Gastrocnemius medialis (tissue), 4 donors: ENCODE data around the gene KCNJ10. TPM values are rescaled to one million over a fixed set of nuclear protein-coding genes. Genes with fewer than 3 reads are reported as not detected.

ENCODE experiments used
- ATAC-seq, 2 donors: fragments of 150-250 bp; one replicate each; pipeline ENCODE4 v1.9.1; 2016
- DNase-seq, 2 donors: peaks; one replicate each; pipeline ENCODE4 v3.0.0-alpha.2; 2019
- H3K27ac ChIP-seq, 4 donors: fragments of 200-600 bp; sonication (generic); 1 replicate in 1 of 4; 2 replicates in 3 of 4; pipeline ENCODE4 v1.5.1; 2016 to 2018; ENCODE audit warnings: mild to moderate bottlenecking in 2 of 4, moderate library complexity in 1 of 4
- H3K27me3 ChIP-seq, 3 donors: fragments of 200-600 bp; sonication (generic) in 2 of 3; 1 replicate in 1 of 3; 2 replicates in 2 of 3; pipeline versions ENCODE4 v1.5.1 to v1.6.0; 2016 to 2019; ENCODE audit warnings: mild to moderate bottlenecking in 1 of 3, moderate library complexity in 1 of 3
- H3K36me3 ChIP-seq, 2 donors: fragments of 200-600 bp; sonication (generic) in 1 of 2; one replicate each; pipeline ENCODE4 v1.5.1; 2017 to 2018
- H3K4me1 ChIP-seq, 2 donors: fragments of 200-600 bp; sonication (generic) in 1 of 2; one replicate each; pipeline ENCODE4 v1.5.1; 2016 to 2017; ENCODE audit warnings: mild to moderate bottlenecking in 2 of 2
- H3K4me3 ChIP-seq, 4 donors: fragments of 200-600 bp; sonication (generic) in 3 of 4; 1 replicate in 1 of 4; 2 replicates in 3 of 4; pipeline ENCODE4 v1.5.1; 2016 to 2019; ENCODE audit warnings: mild to moderate bottlenecking in 2 of 4
- H3K9me3 ChIP-seq, 3 donors: fragments of 200-600 bp; sonication (generic) in 2 of 3; 1 replicate in 1 of 3; 2 replicates in 2 of 3; pipeline ENCODE4 v1.5.1; 2016 to 2019
- CTCF ChIP-seq, 5 experiments: fragments of 450-650 bp in 3 of 5; fragments of 200-600 bp in 2 of 5; sonication (generic) in 2 of 5; IDR thresholded peaks in 4 of 5; conservative IDR thresholded peaks in 1 of 5; 1 replicate in 4 of 5; 2 replicates in 1 of 5; pipeline ENCODE4 v1.5.1; 2016 to 2019; ENCODE audit warnings: antibody characterized with exemption in 5 of 5, mild to moderate bottlenecking in 3 of 5, moderate library complexity in 3 of 5
- POLR2A ChIP-seq, 2 donors: fragments of 450-650 bp; IDR thresholded peaks; one replicate each; pipeline ENCODE4 v1.6.1; 2017; ENCODE audit warnings: antibody characterized with exemption in 2 of 2, mild to moderate bottlenecking in 2 of 2, moderate library complexity in 2 of 2
- in situ Hi-C, 4 donors: fragments of 200-750 bp; cut with MboI; loops; one replicate each; pipeline versions ENCODE4 v1.15.0 to v1.8.0; 2017; ENCODE audit warnings: low sequenced_read_pairs in 4 of 4
- intact Hi-C: fragments of 100-400 bp; cut with DNase I; formaldehyde crosslinking; loops from one replicate; pipeline ENCODE4 v1.15.1; 2023; ENCODE audit warnings: low total_unique reads
- total RNA-seq, 4 donors: library from RNA; depleted of rRNA; stranded (reverse); fragments of >200 nt; gene quantifications; one replicate each; pipeline versions ENCODE4 v1.1.0 to v1.2.3, GENCODE V29; 2016

The KCNJ10 gene
- total RNA-seq, 4 donors from 2014 or later: not detected

GRCh38 chr1:160101717-160102522 is 32.0 kb upstream of the KCNJ10 start:
- peaks cover 41 to 45% of the 10 kb centered on the region in 2 donors for H3K4me1 ChIP-seq
- in situ Hi-C loops: loop anchor here in 2 of 4 donors (5.0 to 10.0 kb wide), 4 partner anchors 83 to 153 kb away; partner anchors contain the start of gene CASQ1 (in 1 of the 2)
- no peaks in the 10 kb centered on the region for H3K36me3 ChIP-seq

GRCh38 chr1:160101037-160101716 is 31.2 kb upstream of the KCNJ10 start:
- in situ Hi-C loops: loop anchor here in 2 of 4 donors (5.0 to 10.0 kb wide), 4 partner anchors 84 to 154 kb away; partner anchors contain the start of gene CASQ1 (in 1 of the 2)
- H3K4me1 ChIP-seq: peaks cover 47% of the 10 kb centered on the region in 2 donors

More at GRCh38 chr1:160101717-160102522, 32.0 kb upstream of the KCNJ10 start:
- Histone ChIP-seq H3K27ac (peak overlapping the region; percentile 88 to 96 (median 92)), H3K27me3 (no peaks in the 10 kb centered on the region), H3K4me3 (no peak overlapping the region), H3K9me3 (no peaks in the 10 kb centered on the region)
- no peak for TF ChIP-seq CTCF (IDR thresholded peaks at IDR 0.05 in 4 of 5, conservative IDR thresholded peaks at IDR 0.05 in 1 of 5)
- TF ChIP-seq POLR2A (IDR thresholded peaks at IDR 0.05): peak in 1 of 2 donors; percentile 26
- ATAC-seq (peak; percentile 31 to 48), DNase-seq (no peak)
- intact Hi-C loops: loop anchor here (1.0 to 5.0 kb wide), 5 partner anchors 45 to 150 kb away; partner anchors contain the start of gene PEA15

GRCh38 chr1:160099716-160100375 is 29.9 kb upstream of the KCNJ10 start:
- Histone ChIP-seq H3K36me3 (no peaks in the 10 kb centered on the region), H3K27ac (peak overlapping the region; percentile 88 to 96 (median 92)), H3K4me3 (no peak overlapping the region), H3K9me3 (no peaks in the 10 kb centered on the region), H3K4me1 (peaks cover 45 to 47% of the 10 kb centered on the region in 2 donors), H3K27me3 (no peaks in the 10 kb centered on the region)
- no peak for TF ChIP-seq POLR2A (IDR thresholded peaks at IDR 0.05)
- TF ChIP-seq CTCF (IDR thresholded peaks at IDR 0.05 in 4 of 5, conservative IDR thresholded peaks at IDR 0.05 in 1 of 5): no peak
- intact Hi-C loops: loop anchor here (2.0 to 5.0 kb wide), 5 partner anchors 47 to 242 kb away; partner anchors contain the start of genes COPA, NCSTN and PEA15
- no peak for DNase-seq
- no peak for ATAC-seq
- in situ Hi-C loops: loop anchor here (5.0 to 25.0 kb wide), 6 partner anchors 85 to 262 kb away; partner anchors contain the start of genes NHLH1 (in 2 of the 4), CASQ1 (in 1 of the 4) and PEX19 (in 1 of the 4)

More at GRCh38 chr1:160101037-160101716, 31.2 kb upstream of the KCNJ10 start:
- Histone ChIP-seq H3K36me3 (no peaks in the 10 kb centered on the region), H3K27me3 (no peaks in the 10 kb centered on the region), H3K27ac (peak overlapping the region; percentile 88 to 96 (median 92)), H3K9me3 (no peaks in the 10 kb centered on the region), H3K4me3 (peak overlapping the region in 1 of 4 donors; percentile 15)
- intact Hi-C loops: loop anchor here (1.0 to 5.0 kb wide), 5 partner anchors 46 to 151 kb away; partner anchors contain the start of gene PEA15
- peak; percentile 63 to 67 for ATAC-seq
- DNase-seq: peak; percentile 86 to 91
- TF ChIP-seq POLR2A (IDR thresholded peaks at IDR 0.05): peak in 1 of 2 donors; percentile 43
- peak; percentile 95 to 99 (median 99) for TF ChIP-seq CTCF (IDR thresholded peaks at IDR 0.05 in 4 of 5, conservative IDR thresholded peaks at IDR 0.05 in 1 of 5)
